NB4 (cell line): ENCODE data around the gene AK3.

Experiments used
- MYC ChIP-seq: IDR thresholded peaks from 2 replicates; pipeline ENCODE4 v1.6.1; 2011; ENCODE audit warnings: low read depth, low read length
- POLR2A ChIP-seq: IDR thresholded peaks from 2 replicates; pipeline ENCODE4 v1.6.1; 2011; ENCODE audit warnings: mild to moderate bottlenecking; ENCODE audit not compliant: insufficient read length; ENCODE audit errors: extremely low read depth
- TF ChIP-seq, protein P1 (sequence below): IDR thresholded peaks from one replicate; pipeline ENCODE4 v1.5.1; 2012; ENCODE audit warnings: low read depth, low read length
- TF ChIP-seq, protein P2 (sequence below): IDR thresholded peaks from 2 replicates; pipeline ENCODE4 v1.6.1; 2011; ENCODE audit warnings: low read depth, low read length

DNA sequence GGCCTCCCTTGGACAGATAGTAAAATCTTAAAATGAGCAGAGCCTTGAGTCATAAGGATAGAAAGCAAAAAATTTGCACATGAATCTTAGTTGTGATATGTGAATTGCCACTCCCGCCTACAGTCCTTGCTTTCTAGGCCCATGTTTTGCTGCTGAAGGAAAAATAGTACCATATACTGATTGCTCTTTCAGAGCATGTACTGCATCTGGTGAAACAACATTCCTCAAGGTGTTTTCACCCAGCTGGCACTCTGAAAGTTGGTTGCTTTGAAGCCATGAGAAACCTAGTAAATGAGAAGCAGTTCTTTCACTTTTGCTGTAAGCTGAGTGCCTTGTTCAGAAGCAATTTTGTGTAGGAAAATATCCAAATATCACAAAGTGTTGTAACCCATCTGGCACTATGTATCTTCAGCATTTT, 51.3 kb downstream of the AK3 start:
- TF ChIP-seq POLR2A (no peak), MYC (no peak)
- TF ChIP-seq, protein P1, sequence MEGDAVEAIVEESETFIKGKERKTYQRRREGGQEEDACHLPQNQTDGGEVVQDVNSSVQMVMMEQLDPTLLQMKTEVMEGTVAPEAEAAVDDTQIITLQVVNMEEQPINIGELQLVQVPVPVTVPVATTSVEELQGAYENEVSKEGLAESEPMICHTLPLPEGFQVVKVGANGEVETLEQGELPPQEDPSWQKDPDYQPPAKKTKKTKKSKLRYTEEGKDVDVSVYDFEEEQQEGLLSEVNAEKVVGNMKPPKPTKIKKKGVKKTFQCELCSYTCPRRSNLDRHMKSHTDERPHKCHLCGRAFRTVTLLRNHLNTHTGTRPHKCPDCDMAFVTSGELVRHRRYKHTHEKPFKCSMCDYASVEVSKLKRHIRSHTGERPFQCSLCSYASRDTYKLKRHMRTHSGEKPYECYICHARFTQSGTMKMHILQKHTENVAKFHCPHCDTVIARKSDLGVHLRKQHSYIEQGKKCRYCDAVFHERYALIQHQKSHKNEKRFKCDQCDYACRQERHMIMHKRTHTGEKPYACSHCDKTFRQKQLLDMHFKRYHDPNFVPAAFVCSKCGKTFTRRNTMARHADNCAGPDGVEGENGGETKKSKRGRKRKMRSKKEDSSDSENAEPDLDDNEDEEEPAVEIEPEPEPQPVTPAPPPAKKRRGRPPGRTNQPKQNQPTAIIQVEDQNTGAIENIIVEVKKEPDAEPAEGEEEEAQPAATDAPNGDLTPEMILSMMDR = no peak
- TF ChIP-seq, protein P2, sequence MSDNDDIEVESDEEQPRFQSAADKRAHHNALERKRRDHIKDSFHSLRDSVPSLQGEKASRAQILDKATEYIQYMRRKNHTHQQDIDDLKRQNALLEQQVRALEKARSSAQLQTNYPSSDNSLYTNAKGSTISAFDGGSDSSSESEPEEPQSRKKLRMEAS = no peak
